Smooth muscle cell (in vitro differentiated cells): Measurements from ENCODE around the gene ADAM8. TPM values are rescaled to one million over a fixed set of nuclear protein-coding genes. Genes with fewer than 3 reads are reported as not detected.

ENCODE experiments used
- DNase-seq: peaks from one replicate; lab custom pipeline; 2025; ENCODE audit not compliant: unreplicated experiment; lab: John Stamatoyannopoulos, UW
- H2AFZ ChIP-seq: fragments of 200-600 bp; sonication (generic); 2 replicates; pipeline ENCODE4 v1.6.0; 2016; ENCODE audit warnings: antibody characterized with exemption, low read depth, mild to moderate bottlenecking
- H3F3A ChIP-seq: fragments of 200-600 bp; sonication (generic); 2 replicates; pipeline ENCODE4 v1.6.0; 2017; ENCODE audit warnings: antibody characterized with exemption, low read depth
- H3K27ac ChIP-seq: fragments of 200-600 bp; sonication (generic); 2 replicates; pipeline ENCODE4 v1.5.1; 2016; ENCODE audit warnings: low read depth, mild to moderate bottlenecking
- H3K27me3 ChIP-seq: fragments of 200-600 bp; sonication (generic); 2 replicates; pipeline ENCODE4 v1.6.1; 2016; ENCODE audit warnings: low read depth, mild to moderate bottlenecking
- H3K36me3 ChIP-seq: fragments of 200-600 bp; sonication (generic); 2 replicates; pipeline ENCODE4 v1.5.1; 2016; ENCODE audit warnings: low read depth
- H3K4me1 ChIP-seq: fragments of 200-600 bp; sonication (generic); 2 replicates; pipeline ENCODE4 v1.5.1; 2016; ENCODE audit warnings: low read depth
- H3K4me2 ChIP-seq: fragments of 200-600 bp; sonication (generic); 2 replicates; pipeline ENCODE4 v1.6.0; 2016; ENCODE audit warnings: mild to moderate bottlenecking
- H3K4me3 ChIP-seq: fragments of 200-600 bp; sonication (generic); 2 replicates; pipeline ENCODE4 v1.5.1; 2016; ENCODE audit warnings: mild to moderate bottlenecking
- H3K79me2 ChIP-seq: fragments of 200-600 bp; sonication (generic); 2 replicates; pipeline ENCODE4 v1.6.0; 2016; ENCODE audit warnings: low read depth, mild to moderate bottlenecking
- H3K9ac ChIP-seq: fragments of 200-600 bp; sonication (generic); 2 replicates; pipeline ENCODE4 v1.6.0; 2016; ENCODE audit warnings: low read depth
- H3K9me3 ChIP-seq: fragments of 200-600 bp; sonication (generic); replicated peaks from 2 replicates; pipeline ENCODE4 v1.5.1; 2016; ENCODE audit warnings: low read depth
- H4K20me1 ChIP-seq: fragments of 200-600 bp; sonication (generic); 2 replicates; pipeline ENCODE4 v1.6.0; 2016; ENCODE audit warnings: low read depth
- WGBS: methylation state at CpG from one replicate; pipeline ENCODE4 v1.1.7; 2016; ENCODE audit warnings: low lambda C conversion rate; 5-methylcytosine and 5-hydroxymethylcytosine counted together
- polyA plus RNA-seq: library from polyadenylated mRNA; unstranded; fragments of >200 nt; fragmentation: Nextera tagmentation; extraction: Ambion mirVana; gene quantifications from 2 replicates; pipeline ENCODE4 v1.2.1, GENCODE V29; 2016
- total RNA-seq: library from RNA; depleted of rRNA; stranded (reverse); fragments of >200 nt; gene quantifications from 2 replicates; pipeline ENCODE4 v1.2.3, GENCODE V29; 2014
- TF ChIP-seq, protein P1 (sequence below): fragments of 200-600 bp; sonication (generic); IDR thresholded peaks from 2 replicates; pipeline ENCODE4 v1.5.1; 2017; ENCODE audit warnings: borderline replicate concordance, mild to moderate bottlenecking, antibody characterized with exemption; ENCODE audit not compliant: insufficient read depth, poor library complexity, severe bottlenecking

ADAM8 gene
- total and polyA plus RNA-seq, 2 experiments from 2014 or later = 0.36 to 0.70 TPM

DNA sequence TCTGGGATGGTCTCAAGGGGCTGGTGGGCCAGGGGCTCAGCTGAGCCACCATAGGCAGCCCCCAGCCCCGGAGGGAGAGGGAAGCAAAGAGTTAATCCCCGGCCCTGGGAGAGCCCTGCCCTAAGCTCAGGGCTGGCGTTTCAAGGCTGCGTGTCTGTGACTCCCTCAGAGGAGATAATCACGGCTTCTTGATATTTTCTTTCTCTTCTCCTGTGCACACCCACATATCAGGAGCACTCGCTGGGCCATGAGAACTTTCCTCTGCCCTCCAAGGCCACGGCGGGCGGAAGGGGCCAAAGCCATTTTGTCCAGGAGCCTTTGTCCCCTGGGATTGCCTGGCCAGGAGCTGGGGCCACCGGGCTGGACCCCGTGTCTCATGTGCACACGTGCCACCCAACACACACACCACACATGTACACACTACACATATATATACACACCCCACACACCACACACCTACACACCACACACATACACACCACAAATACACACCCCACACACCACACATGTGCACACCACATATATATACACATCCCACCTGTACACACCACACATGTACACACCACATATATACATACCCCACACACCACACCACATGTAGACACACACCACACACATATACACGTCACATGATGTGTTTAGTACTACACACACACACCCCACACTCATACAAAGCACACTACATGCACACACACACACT is 22.1 kb downstream of the ADAM8 start:
- TF ChIP-seq, protein P1, sequence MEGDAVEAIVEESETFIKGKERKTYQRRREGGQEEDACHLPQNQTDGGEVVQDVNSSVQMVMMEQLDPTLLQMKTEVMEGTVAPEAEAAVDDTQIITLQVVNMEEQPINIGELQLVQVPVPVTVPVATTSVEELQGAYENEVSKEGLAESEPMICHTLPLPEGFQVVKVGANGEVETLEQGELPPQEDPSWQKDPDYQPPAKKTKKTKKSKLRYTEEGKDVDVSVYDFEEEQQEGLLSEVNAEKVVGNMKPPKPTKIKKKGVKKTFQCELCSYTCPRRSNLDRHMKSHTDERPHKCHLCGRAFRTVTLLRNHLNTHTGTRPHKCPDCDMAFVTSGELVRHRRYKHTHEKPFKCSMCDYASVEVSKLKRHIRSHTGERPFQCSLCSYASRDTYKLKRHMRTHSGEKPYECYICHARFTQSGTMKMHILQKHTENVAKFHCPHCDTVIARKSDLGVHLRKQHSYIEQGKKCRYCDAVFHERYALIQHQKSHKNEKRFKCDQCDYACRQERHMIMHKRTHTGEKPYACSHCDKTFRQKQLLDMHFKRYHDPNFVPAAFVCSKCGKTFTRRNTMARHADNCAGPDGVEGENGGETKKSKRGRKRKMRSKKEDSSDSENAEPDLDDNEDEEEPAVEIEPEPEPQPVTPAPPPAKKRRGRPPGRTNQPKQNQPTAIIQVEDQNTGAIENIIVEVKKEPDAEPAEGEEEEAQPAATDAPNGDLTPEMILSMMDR = no peak
- 55% methylated on average over 13 of the region's 13 CpGs for WGBS
- Histone ChIP-seq H3K9me3 (no peaks in the 10 kb centered on the region), H2AFZ (no peak overlapping the region), H3K9ac (no peak overlapping the region), H3K4me3 (no peak overlapping the region), H4K20me1 (no peaks in the 10 kb centered on the region), H3K36me3 (no peaks in the 10 kb centered on the region), H3K79me2 (no peaks in the 10 kb centered on the region), H3F3A (no peaks in the 10 kb centered on the region), H3K27ac (no peak overlapping the region), H3K4me2 (no peak overlapping the region), H3K27me3 (no peaks in the 10 kb centered on the region), H3K4me1 (peaks cover 14% of the 10 kb centered on the region)
- no peak for DNase-seq

- Histone ChIP-seq H3K4me2 (no peak overlapping the region), H3K36me3 (no peaks in the 10 kb centered on the region), H3K9ac (no peak overlapping the region), H3K27ac (no peak overlapping the region), H4K20me1 (no peaks in the 10 kb centered on the region), H3K4me1 (peaks cover 8% of the 10 kb centered on the region), H3K79me2 (no peaks in the 10 kb centered on the region), H3K4me3 (no peak overlapping the region), H3K27me3 (no peaks in the 10 kb centered on the region), H2AFZ (no peak overlapping the region), H3K9me3 (no peaks in the 10 kb centered on the region), H3F3A (no peaks in the 10 kb centered on the region)
- TF ChIP-seq, protein P1 = no peak
- no peak for DNase-seq
- WGBS = 95% methylated on average over 22 of the region's 22 CpGs
These were observed 23.2 kb downstream of the ADAM8 start for GRCh38 chr10:133253361-133253955.

DNA sequence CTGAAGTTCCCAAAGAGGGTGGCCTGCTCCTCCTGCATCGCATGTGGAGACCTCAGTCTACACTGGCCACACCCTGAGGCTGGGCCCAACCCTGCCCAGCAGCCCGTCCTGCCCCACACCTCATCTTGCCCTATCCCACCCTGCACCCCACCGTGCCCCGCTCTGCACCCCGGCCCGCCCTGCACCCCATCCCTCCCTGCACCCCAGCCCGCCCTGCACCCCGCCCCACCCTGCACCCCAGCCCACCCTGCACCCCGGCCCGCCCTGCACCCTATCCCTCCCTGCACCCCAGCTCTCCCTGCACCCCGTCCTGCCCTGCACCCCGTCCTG is 24.5 kb downstream of the ADAM8 start:
- no peak for DNase-seq
- TF ChIP-seq, protein P1 = no peak
- H3K4me2 ChIP-seq = no peak overlapping the region
- no peaks in the 10 kb centered on the region for H4K20me1 ChIP-seq
- H3F3A ChIP-seq = no peaks in the 10 kb centered on the region
- no CpG with 5 or more reads among the region's 12 CpGs for WGBS
- H3K27ac ChIP-seq = no peak overlapping the region
- no peaks in the 10 kb centered on the region for H3K36me3 ChIP-seq
- no peak overlapping the region for H2AFZ ChIP-seq
- H3K4me1 ChIP-seq = peaks cover 3% of the 10 kb centered on the region
- H3K9me3 ChIP-seq = no peaks in the 10 kb centered on the region
- H3K9ac ChIP-seq = no peak overlapping the region
- no peaks in the 10 kb centered on the region for H3K79me2 ChIP-seq
- H3K27me3 ChIP-seq = no peaks in the 10 kb centered on the region
- H3K4me3 ChIP-seq = no peak overlapping the region
